GM19324 (cell line): ENCODE data around the gene ZNF727.
"Not testable (repeated sequence)": the region's sequence is repeated elsewhere in the genome, so short reads cannot be mapped to it uniquely, and the experiment has no call there.

ENCODE experiments used
- ATAC-seq: cut with Tn5 transposase; IDR thresholded peaks from one replicate; pipeline ENCODE4 v1.9.1; 2021; ENCODE audit warnings: mild to moderate bottlenecking, moderate library complexity; ENCODE audit not compliant: unreplicated experiment, low FRiP score

Gene ZNF727

GRCh38 chr7:64045301-64046040 lies at the start of gene ZNF727:
Gene ZNF727 (plus strand): TSS chr7:64045434. CDS start chr7:64045622, 188 bp downstream.
- no peak for ATAC-seq

- ATAC-seq = no peak
Observed at GRCh38 chr7:63998549-63998948, 46.7 kb upstream of the ZNF727 start, which contains the start of gene ZNF722. Gene ZNF722 (plus strand): TSS chr7:63998849. CDS start chr7:63998962, 113 bp downstream.

- ATAC-seq = not testable (repeated sequence)
Observed at GRCh38 chr7:64015496-64015895, 29.7 kb upstream of the ZNF727 start.

GRCh38 chr7:64035388-64035787 lies 9.8 kb upstream of the ZNF727 start:
- ATAC-seq = no peak

GRCh38 chr7:64037095-64037494 lies 8.1 kb upstream of the ZNF727 start:
- ATAC-seq = no peak

- ATAC-seq = no peak
Observed at GRCh38 chr7:64046041-64046389, 781 bp downstream of the ZNF727 start.

GRCh38 chr7:64077837-64078698 lies 32.8 kb downstream of the ZNF727 start:
- ATAC-seq = not testable (repeated sequence)

GRCh38 chr7:64078699-64078994 lies 33.4 kb downstream of the ZNF727 start:
- ATAC-seq = no peak

GRCh38 chr7:64087501-64087900 lies 42.3 kb downstream of the ZNF727 start:
- ATAC-seq = no peak

GRCh38 chr7:64088863-64089262 lies 43.6 kb downstream of the ZNF727 start:
- ATAC-seq = not testable (repeated sequence)
